ACC112 (cell line): ENCODE results near the gene TUBGCP2.
A peak's percentile ranks its signal among the peaks of the same experiment; 100 is the strongest.

Source experiments
- H2AFZ ChIP-seq: fragments of 200-600 bp; sonication (generic); one replicate; pipeline ENCODE4 v1.6.0; 2017; ENCODE audit warnings: antibody characterized with exemption, low read length; ENCODE audit not compliant: unreplicated experiment
- H3K27ac ChIP-seq: fragments of 200-600 bp; sonication (generic); 2 replicates; pipeline ENCODE4 v1.5.1; 2014; ENCODE audit warnings: low read depth, mild to moderate bottlenecking, antibody characterized with exemption, low read length, moderate library complexity
- H3K27me3 ChIP-seq: fragments of 200-600 bp; sonication (generic); 2 replicates; pipeline ENCODE4 v1.6.1; 2014; ENCODE audit warnings: mild to moderate bottlenecking, antibody characterized with exemption, low read length, moderate library complexity, mixed read lengths; ENCODE audit not compliant: insufficient read depth
- H3K36me3 ChIP-seq: fragments of 200-600 bp; sonication (generic); 2 replicates; pipeline ENCODE4 v1.6.1; 2016; ENCODE audit warnings: mild to moderate bottlenecking, antibody characterized with exemption, low read length, moderate library complexity, mixed read lengths; ENCODE audit not compliant: insufficient read depth
- H3K4me1 ChIP-seq: fragments of 200-600 bp; sonication (generic); one replicate; pipeline ENCODE4 v1.6.1; 2016; ENCODE audit warnings: low read length, mixed read lengths; ENCODE audit not compliant: insufficient read depth, unreplicated experiment, control insufficient read depth
- H3K4me3 ChIP-seq: fragments of 200-600 bp; sonication (generic); 2 replicates; pipeline ENCODE4 v1.5.1; 2014; ENCODE audit warnings: mild to moderate bottlenecking, low read depth, low read length
- H3K79me2 ChIP-seq: fragments of 200-600 bp; sonication (generic); one replicate; pipeline ENCODE4 v1.6.0; 2016; ENCODE audit warnings: low read length; ENCODE audit not compliant: control insufficient read depth, unreplicated experiment, insufficient read depth

TUBGCP2 gene

DNA sequence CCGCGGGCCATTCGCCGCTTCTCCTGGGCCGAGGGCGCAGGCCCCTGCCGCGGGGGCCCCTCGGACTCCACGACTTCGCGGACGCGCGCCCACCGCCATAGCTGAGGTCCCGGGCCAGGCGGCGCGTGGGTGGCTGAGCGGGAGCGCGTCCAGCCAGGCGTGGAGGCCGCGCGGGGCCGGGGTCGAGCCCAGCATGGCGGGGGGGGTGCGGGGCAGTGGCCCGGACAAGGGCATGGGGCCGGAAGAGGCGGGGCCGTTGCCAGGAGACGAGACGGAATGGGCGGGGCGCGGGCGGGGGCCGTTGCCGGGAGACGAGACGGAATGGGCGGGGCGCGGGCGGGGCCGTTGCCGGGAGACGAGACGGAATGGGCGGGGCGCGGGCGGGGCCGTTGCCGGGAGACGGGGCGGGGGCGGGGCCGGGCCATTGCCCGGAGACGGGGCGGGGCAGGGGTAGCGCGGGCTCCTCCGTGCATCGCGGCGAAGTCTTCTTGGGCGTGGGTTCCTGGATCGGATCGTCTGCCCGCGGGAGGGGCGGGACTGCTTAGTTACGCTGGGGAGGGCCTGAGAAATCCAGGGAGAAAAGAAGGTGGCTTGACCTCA lies 46.8 kb downstream of the TUBGCP2 start:
- H3K4me3 ChIP-seq = peak overlapping the region; percentile 83
- no peaks in the 10 kb centered on the region for H3K79me2 ChIP-seq
- H3K27ac ChIP-seq = peak overlapping the region; percentile 43; the same call in 1 of the 2 replicates
- H2AFZ ChIP-seq = no peak overlapping the region
- H3K4me1 ChIP-seq = peaks cover 28% of the 10 kb centered on the region
- H3K27me3 ChIP-seq = no peaks in the 10 kb centered on the region
- H3K36me3 ChIP-seq = no peaks in the 10 kb centered on the region

DNA sequence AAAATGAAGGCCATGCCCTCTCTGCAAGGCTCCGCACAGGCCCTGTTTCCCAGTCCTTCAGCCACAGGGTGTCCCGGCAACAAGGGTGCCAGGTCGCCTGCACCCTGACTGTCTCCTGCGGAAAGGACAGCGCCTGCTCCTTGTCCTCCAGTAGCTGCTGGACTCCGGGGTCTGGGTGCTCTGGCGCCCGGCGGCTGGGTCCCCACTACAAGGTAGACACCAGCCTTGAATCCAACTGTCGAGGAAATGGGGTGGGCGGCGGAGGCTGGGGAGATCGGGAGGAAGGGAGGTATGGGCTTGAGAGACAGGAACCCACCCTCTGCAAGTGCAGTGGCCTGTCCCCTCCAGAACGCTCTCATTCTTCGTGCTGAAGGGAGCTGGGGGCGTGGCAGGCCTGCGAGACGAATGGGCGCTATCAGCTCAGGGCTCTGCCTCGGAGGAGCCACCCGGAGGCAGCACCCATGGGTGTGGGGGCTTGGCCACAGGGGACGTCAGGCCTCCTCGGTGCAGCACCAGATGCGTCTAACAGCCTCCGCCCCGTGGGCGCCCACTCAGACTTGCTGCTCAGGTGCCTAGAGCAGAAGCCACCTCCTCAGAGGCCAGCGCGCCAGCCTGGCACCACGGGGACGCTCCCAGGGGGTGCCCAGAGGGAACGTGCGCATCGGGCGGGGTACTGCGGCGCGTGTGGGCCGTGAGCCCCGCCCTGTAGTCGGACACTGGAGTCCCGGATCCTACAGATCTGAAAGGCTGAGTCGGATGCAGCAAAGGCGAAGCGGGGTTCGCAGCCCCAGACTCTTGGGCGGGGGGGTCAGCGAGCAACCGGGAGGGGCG lies 47.6 kb downstream of the TUBGCP2 start:
- Histone ChIP-seq H2AFZ (no peak overlapping the region), H3K27ac (peak overlapping the region; percentile 43; the same call in 1 of the 2 replicates)

DNA sequence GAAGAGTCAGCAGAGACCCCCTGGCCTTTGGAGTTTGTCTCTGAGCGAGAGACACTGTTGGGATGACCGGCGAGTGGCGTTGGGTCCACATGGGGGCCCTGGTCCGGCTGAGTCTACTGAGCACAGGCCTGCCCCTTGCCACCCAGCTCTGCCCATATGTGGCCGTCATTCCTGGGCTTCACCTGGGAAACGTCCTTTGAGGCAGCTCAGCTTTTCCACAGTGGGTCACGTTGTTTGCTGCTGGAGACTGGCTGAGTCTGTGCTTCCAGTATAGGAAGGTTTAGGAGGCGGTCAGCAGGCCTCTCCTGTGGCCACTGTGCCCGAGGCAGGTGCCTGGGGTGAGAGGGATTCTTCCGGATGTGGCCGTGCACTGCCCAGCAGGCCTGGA lies 49.1 kb downstream of the TUBGCP2 start:
- H3K4me1 ChIP-seq = peaks cover 28% of the 10 kb centered on the region
- no peak overlapping the region for H2AFZ ChIP-seq
- no peaks in the 10 kb centered on the region for H3K36me3 ChIP-seq
- H3K27me3 ChIP-seq = no peaks in the 10 kb centered on the region
- H3K4me3 ChIP-seq = no peak overlapping the region
- peak overlapping the region; percentile 70 for H3K27ac ChIP-seq
- H3K79me2 ChIP-seq = no peaks in the 10 kb centered on the region

More for the DNA sequence above, 47.6 kb downstream of the TUBGCP2 start:
- Histone ChIP-seq H3K36me3 (no peaks in the 10 kb centered on the region), H3K27me3 (no peaks in the 10 kb centered on the region), H3K4me3 (peak overlapping the region; percentile 83), H3K4me1 (peaks cover 28% of the 10 kb centered on the region), H3K79me2 (no peaks in the 10 kb centered on the region)

DNA sequence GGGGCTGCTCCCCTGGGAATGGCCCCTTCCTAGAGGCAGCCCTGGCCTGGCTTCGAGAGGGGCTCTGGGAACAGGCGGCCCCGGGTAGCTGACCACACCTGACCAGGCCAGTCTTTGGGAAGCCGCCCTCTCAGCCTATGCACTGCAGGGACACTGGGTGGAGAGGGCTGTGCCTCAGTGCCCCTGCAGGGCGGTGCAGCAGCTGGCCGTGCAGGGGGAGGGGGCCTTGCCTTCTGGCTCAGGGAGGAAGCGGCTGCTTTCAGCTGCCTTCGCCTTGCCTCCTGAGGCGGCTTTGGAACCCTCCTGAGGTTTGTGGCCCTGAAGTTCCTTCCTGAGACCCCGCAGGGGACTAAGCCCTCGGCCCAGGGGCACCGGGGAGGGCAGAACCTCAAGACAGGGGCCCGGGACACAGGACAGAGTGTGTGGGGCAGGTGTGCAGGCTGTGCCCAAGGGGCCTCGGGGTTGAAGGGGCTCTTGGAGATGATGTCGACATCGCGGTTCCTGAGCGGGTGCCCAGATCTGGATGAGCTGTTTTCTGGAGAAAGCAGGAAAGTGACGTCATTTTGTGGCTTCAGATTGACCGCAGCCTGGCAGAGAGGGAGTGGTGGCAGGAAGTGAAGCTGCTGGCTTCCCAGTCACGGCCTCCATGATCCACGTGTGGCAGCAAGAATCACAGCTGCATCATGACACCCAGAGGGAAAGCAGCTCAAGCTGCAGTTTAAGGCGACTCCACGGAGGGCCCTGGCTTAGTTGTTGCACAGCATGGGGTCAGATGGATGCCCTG lies 49.7 kb downstream of the TUBGCP2 start:
- no peak overlapping the region for H2AFZ ChIP-seq
- H3K27me3 ChIP-seq = no peaks in the 10 kb centered on the region
- H3K27ac ChIP-seq = peak overlapping the region; percentile 70
- H3K4me1 ChIP-seq = peaks cover 28% of the 10 kb centered on the region
- no peak overlapping the region for H3K4me3 ChIP-seq
- H3K79me2 ChIP-seq = no peaks in the 10 kb centered on the region
- no peaks in the 10 kb centered on the region for H3K36me3 ChIP-seq

DNA sequence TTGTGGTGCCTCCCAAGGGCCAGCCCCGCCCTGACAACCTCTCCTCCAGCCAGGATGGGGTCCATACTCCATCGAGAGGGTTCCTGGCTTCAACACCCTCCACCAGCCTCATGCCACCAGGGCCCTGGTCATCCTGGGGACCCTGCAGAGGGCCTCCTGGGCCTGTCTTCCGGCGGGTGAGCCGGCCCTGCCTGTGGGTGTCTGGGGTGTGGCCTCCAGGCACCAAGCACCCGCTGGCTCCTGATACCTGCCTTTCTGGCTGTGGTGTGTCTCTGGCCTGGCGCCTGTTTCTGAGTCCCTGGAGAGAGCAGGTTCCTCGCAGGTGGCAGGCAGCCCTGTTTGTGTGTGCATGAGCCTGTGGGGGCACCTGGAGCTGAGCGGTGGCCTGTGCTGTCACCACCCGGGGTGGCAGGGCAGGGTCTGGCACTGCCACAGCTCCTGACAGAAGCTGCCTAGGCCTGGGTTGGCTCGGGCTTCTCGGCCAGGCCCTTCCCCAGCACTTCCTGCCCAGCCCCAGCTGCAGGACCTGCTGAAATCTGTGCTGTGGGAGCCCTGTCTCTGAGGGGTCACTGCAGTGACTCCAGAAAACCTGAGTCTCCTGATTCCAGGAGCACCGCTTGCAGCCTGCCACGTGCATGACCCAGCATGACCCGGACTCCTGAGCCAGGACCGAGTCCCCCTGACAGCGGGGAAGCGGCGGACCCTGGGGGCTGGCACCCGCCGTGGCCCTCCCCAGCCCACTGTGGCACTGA lies 50.4 kb downstream of the TUBGCP2 start:
- Histone ChIP-seq H3K27ac (peak overlapping the region; percentile 70; the same call in 1 of the 2 replicates), H3K4me3 (no peak overlapping the region), H3K4me1 (peaks cover 28% of the 10 kb centered on the region), H2AFZ (no peak overlapping the region), H3K36me3 (no peaks in the 10 kb centered on the region), H3K79me2 (no peaks in the 10 kb centered on the region), H3K27me3 (no peaks in the 10 kb centered on the region)

DNA sequence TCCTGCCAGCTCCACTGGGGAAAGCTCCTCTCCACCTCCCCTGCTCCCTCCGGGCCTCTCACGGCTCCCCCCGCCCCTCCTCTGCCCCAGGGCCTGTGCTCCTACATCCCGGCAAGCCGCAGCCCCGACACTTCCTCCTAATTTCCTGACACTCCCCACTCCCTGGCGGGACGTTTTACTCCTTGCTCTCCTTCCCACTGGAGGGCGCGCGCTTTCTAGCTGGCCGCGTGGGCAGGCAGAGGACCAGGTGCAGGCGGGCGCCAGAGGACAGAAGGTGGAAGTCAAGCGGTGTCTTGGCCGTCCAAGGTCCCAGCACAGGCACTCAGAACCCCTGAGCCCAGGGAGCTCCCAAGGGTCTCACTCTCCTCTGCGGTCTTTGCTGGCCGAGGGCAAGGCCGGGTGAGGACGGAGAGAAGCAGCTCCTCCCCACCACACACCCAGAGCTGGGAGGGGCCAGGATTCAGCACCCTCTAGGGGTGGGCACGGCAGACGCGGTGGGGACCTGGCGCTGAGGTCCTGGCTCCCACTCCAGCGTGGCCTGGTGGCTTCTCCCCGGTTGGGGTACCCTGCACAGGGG lies 51.1 kb downstream of the TUBGCP2 start:
- H3K27me3 ChIP-seq = no peaks in the 10 kb centered on the region
- H3K79me2 ChIP-seq = no peaks in the 10 kb centered on the region
- peaks cover 28% of the 10 kb centered on the region for H3K4me1 ChIP-seq
- H2AFZ ChIP-seq = no peak overlapping the region
- no peak overlapping the region for H3K4me3 ChIP-seq
- no peaks in the 10 kb centered on the region for H3K36me3 ChIP-seq
- no peak overlapping the region for H3K27ac ChIP-seq

DNA sequence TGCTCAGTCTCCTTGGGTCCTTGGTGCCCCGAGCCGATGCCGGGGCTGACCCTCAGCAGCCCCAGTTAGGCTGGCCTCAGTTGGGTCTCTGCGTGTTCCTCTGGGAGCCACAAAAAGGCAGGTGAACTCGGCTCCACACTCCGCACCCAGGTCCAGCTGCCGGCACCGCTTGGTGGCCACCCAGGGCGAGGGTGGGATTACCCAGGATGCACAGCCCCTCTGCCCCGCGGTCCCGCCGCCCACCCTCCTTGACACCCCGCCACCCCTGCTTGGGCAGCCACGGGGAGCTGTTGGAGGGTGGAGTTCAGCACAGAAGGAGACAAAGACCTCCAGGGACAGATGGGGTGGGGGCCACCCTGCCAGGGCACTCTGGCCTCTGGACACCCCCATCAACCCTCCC lies 53.3 kb downstream of the TUBGCP2 start:
- Histone ChIP-seq H3K4me3 (no peak overlapping the region), H3K36me3 (no peaks in the 10 kb centered on the region), H3K27ac (no peak overlapping the region), H3K79me2 (no peaks in the 10 kb centered on the region), H2AFZ (no peak overlapping the region), H3K27me3 (no peaks in the 10 kb centered on the region), H3K4me1 (peaks cover 20% of the 10 kb centered on the region)

DNA sequence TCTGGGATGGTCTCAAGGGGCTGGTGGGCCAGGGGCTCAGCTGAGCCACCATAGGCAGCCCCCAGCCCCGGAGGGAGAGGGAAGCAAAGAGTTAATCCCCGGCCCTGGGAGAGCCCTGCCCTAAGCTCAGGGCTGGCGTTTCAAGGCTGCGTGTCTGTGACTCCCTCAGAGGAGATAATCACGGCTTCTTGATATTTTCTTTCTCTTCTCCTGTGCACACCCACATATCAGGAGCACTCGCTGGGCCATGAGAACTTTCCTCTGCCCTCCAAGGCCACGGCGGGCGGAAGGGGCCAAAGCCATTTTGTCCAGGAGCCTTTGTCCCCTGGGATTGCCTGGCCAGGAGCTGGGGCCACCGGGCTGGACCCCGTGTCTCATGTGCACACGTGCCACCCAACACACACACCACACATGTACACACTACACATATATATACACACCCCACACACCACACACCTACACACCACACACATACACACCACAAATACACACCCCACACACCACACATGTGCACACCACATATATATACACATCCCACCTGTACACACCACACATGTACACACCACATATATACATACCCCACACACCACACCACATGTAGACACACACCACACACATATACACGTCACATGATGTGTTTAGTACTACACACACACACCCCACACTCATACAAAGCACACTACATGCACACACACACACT lies 54.1 kb downstream of the TUBGCP2 start:
- H3K36me3 ChIP-seq = no peaks in the 10 kb centered on the region
- no peaks in the 10 kb centered on the region for H3K79me2 ChIP-seq
- no peak overlapping the region for H2AFZ ChIP-seq
- H3K27ac ChIP-seq = no peak overlapping the region
- H3K4me3 ChIP-seq = no peak overlapping the region
- no peaks in the 10 kb centered on the region; the same call in 1 of the 2 replicates for H3K27me3 ChIP-seq
- peaks cover 13% of the 10 kb centered on the region for H3K4me1 ChIP-seq

DNA sequence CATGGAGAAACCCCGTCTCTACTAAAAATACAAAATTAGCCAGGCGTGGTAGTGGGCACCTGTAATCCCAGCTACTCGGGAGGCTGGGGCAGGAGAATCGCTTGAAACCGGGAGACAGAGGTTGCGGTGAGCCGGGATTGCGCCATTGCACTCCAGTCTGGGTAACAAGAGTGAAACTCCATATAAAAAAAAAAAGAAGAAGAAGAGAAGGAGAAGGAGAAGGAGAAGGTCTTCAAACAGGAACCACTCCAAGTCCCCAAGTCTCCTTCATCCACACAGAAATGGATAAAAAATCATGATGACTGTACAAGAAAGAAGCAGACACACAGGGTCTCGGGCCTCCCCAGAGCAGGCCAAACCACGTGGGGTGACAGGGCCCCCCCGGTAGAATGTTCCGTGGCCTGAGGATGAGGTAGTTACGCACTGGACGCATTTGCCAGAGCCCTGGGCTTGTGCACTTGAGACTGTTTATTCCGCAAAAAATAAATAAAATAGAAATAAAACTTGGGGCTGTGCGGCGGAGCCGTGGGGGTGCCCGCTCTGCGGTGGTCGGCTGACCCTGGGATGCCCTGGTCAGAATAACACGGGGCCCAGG lies 55.2 kb downstream of the TUBGCP2 start:
- H3K4me3 ChIP-seq = no peak overlapping the region
- no peaks in the 10 kb centered on the region for H3K79me2 ChIP-seq
- H3K27ac ChIP-seq = no peak overlapping the region
- H3K4me1 ChIP-seq = peaks cover 4% of the 10 kb centered on the region
- no peaks in the 10 kb centered on the region; the same call in 1 of the 2 replicates for H3K27me3 ChIP-seq
- no peaks in the 10 kb centered on the region for H3K36me3 ChIP-seq
- H2AFZ ChIP-seq = no peak overlapping the region
